Caco-2 (cell line): ENCODE data around the gene HNRNPD. TPM values are rescaled to one million over a fixed set of nuclear protein-coding genes. Genes with fewer than 3 reads are reported as not detected.

Experiments used
- BruUV-seq: library from RNA; stranded (reverse); fragments of 400-500 nt; replicated peaks from 2 replicates; lab custom pipeline; 2021; lab: Mats Ljungman, UMichigan
- CTCF ChIA-PET: fragments of 300-600 bp; sonication (Branson Sonifier 250); formaldehyde crosslinking; loops from one replicate; lab custom pipeline; 2022; ENCODE audit warnings: antibody characterized with exemption; lab: Charles Lee
- POLR2A ChIA-PET: fragments of 300-600 bp; sonication (Branson Sonifier 250); formaldehyde crosslinking; loops from one replicate; lab custom pipeline; 2022; ENCODE audit warnings: antibody characterized with exemption; lab: Charles Lee
- DNase-seq, 2 experiments: peaks; one replicate each; pipeline versions ENCODE4 v3.0.0 to v3.0.0-alpha.2; 2020 to 2022
- H3K27me3 ChIP-seq: replicated peaks from 2 replicates; pipeline ENCODE4 v1.6.0; 2011; ENCODE audit warnings: low read length; ENCODE audit not compliant: control insufficient read depth, insufficient read depth
- H3K36me3 ChIP-seq: 2 replicates; pipeline ENCODE4 v1.5.1; 2011; ENCODE audit warnings: low read length; ENCODE audit not compliant: control insufficient read depth, insufficient read depth
- H3K4me1 ChIP-seq: fragments of 250-450 bp; sonication (Bioruptor Pico); 2 replicates; pipeline ENCODE4 v1.5.1; 2020; ENCODE audit warnings: mild to moderate bottlenecking
- H3K4me3 ChIP-seq: 2 replicates; pipeline ENCODE4 v1.5.1; 2011; ENCODE audit warnings: low read depth, mild to moderate bottlenecking, control low read depth, low read length
- H3K9me3 ChIP-seq: fragments of 250-450 bp; sonication (Bioruptor Pico); 2 replicates; pipeline ENCODE4 v1.5.1; 2020; ENCODE audit warnings: mild to moderate bottlenecking, moderate library complexity
- H3K27ac Mint-ChIP-seq: one replicate; pipeline ENCODE4 v1.8.0; 2022; ENCODE audit warnings: mixed read lengths; ENCODE audit not compliant: unreplicated experiment
- H3K27me3 Mint-ChIP-seq: one replicate; pipeline ENCODE4 v1.8.0; 2022; ENCODE audit warnings: mixed read lengths; ENCODE audit not compliant: insufficient read depth, unreplicated experiment
- H3K36me3 Mint-ChIP-seq: one replicate; pipeline ENCODE4 v1.8.0; 2022; ENCODE audit warnings: mild to moderate bottlenecking, mixed read lengths; ENCODE audit not compliant: insufficient read depth, unreplicated experiment
- H3K4me1 Mint-ChIP-seq: one replicate; pipeline ENCODE4 v1.8.0; 2022; ENCODE audit warnings: low read depth, mixed read lengths; ENCODE audit not compliant: unreplicated experiment
- H3K4me3 Mint-ChIP-seq: one replicate; pipeline ENCODE4 v1.8.0; 2022; ENCODE audit warnings: mild to moderate bottlenecking, moderate library complexity, mixed read lengths; ENCODE audit not compliant: unreplicated experiment
- H3K9me3 Mint-ChIP-seq: one replicate; pipeline ENCODE4 v1.8.0; 2022; ENCODE audit warnings: mixed read lengths; ENCODE audit not compliant: unreplicated experiment
- CTCF ChIP-seq, 2 experiments: fragments of 200-600 bp in 1 of 2; IDR thresholded peaks; 1 replicate in 1 of 2; 2 replicates in 1 of 2; pipeline versions ENCODE4 v1.5.1 to v1.8.0; 2011 to 2022; ENCODE audit warnings: antibody characterized with exemption in 1 of 2, control low read depth in 1 of 2, inconsistent platforms in 1 of 2, low read depth in 1 of 2, low read length in 1 of 2, mild to moderate bottlenecking in 1 of 2, moderate library complexity in 1 of 2; ENCODE audit not compliant: insufficient read depth in 1 of 2, severe bottlenecking in 1 of 2, unreplicated experiment in 1 of 2
- intact Hi-C: fragments of 100-400 bp; cut with micrococcal nuclease; formaldehyde crosslinking; loops from one replicate; pipeline ENCODE4 v1.10.0; 2022; ENCODE audit not compliant: unreplicated experiment
- total RNA-seq: library from RNA; stranded (reverse); gene quantifications from 2 replicates; pipeline ENCODE4 v1.2.3, GENCODE V29; 2022

Gene HNRNPD
- total RNA-seq, 1 experiment from 2014 or later: 408 TPM

- H3K4me1 Mint-ChIP-seq: peaks cover 7% of the 10 kb centered on the region
- no peak overlapping the region for H3K4me3 ChIP-seq
- H3K9me3 Mint-ChIP-seq: no peaks in the 10 kb centered on the region
- TF ChIP-seq CTCF (IDR thresholded peaks at IDR 0.05; ENCODE audit: insufficient read depth in 1 of 2, low read depth in 1 of 2, low read length in 1 of 2, severe bottlenecking in 1 of 2, unreplicated experiment in 1 of 2): no peak
- no peaks in the 10 kb centered on the region for H3K4me1 ChIP-seq
- no peaks in the 10 kb centered on the region for H3K27me3 Mint-ChIP-seq
- no peak overlapping the region for H3K4me3 Mint-ChIP-seq
- peaks cover 85% of the 10 kb centered on the region for H3K36me3 Mint-ChIP-seq
- peaks cover 1% of the 10 kb centered on the region for H3K36me3 ChIP-seq
- H3K9me3 ChIP-seq: no peaks in the 10 kb centered on the region
- POLR2A ChIA-PET: no interaction called here
- H3K27ac Mint-ChIP-seq: no peak overlapping the region
- no peak for DNase-seq
- intact Hi-C loops: no loop called here
- no TSS peak for BruUV-seq
- H3K27me3 ChIP-seq: no peaks in the 10 kb centered on the region
- CTCF ChIA-PET: no interaction called here
These were observed 14.9 kb downstream of the HNRNPD start for GRCh38 chr4:82358847-82359246.

GRCh38 chr4:82357640-82358039 lies 16.2 kb downstream of the HNRNPD start:
- no peaks in the 10 kb centered on the region for H3K4me1 ChIP-seq
- H3K9me3 Mint-ChIP-seq: no peaks in the 10 kb centered on the region
- no TSS peak for BruUV-seq
- POLR2A ChIA-PET: no interaction called here
- H3K9me3 ChIP-seq: no peaks in the 10 kb centered on the region
- peaks cover 1% of the 10 kb centered on the region for H3K36me3 ChIP-seq
- H3K4me3 ChIP-seq: no peak overlapping the region
- no peaks in the 10 kb centered on the region for H3K27me3 Mint-ChIP-seq
- H3K36me3 Mint-ChIP-seq: peaks cover 86% of the 10 kb centered on the region
- H3K27me3 ChIP-seq: no peaks in the 10 kb centered on the region
- no peak overlapping the region for H3K27ac Mint-ChIP-seq
- H3K4me1 Mint-ChIP-seq: peaks cover 7% of the 10 kb centered on the region
- DNase-seq: no peak
- no peak overlapping the region for H3K4me3 Mint-ChIP-seq
- intact Hi-C loops: no loop called here
- CTCF ChIA-PET: no interaction called here
- TF ChIP-seq CTCF (IDR thresholded peaks at IDR 0.05; ENCODE audit: insufficient read depth in 1 of 2, low read depth in 1 of 2, low read length in 1 of 2, severe bottlenecking in 1 of 2, unreplicated experiment in 1 of 2): no peak

- no peaks in the 10 kb centered on the region for H3K4me1 ChIP-seq
- Mint-ChIP-seq H3K36me3 (peaks cover 97% of the 10 kb centered on the region), H3K4me1 (no peaks in the 10 kb centered on the region), H3K9me3 (no peaks in the 10 kb centered on the region), H3K27ac (no peak overlapping the region), H3K4me3 (no peak overlapping the region), H3K27me3 (no peaks in the 10 kb centered on the region)
- intact Hi-C loops: no loop called here
- no peaks in the 10 kb centered on the region; the same call in none of the 2 replicates for H3K36me3 ChIP-seq
- no peak for DNase-seq
- no peak for TF ChIP-seq CTCF (IDR thresholded peaks at IDR 0.05; ENCODE audit: insufficient read depth in 1 of 2, low read depth in 1 of 2, low read length in 1 of 2, severe bottlenecking in 1 of 2, unreplicated experiment in 1 of 2)
- BruUV-seq: no TSS peak
- CTCF ChIA-PET: no interaction called here
- no peaks in the 10 kb centered on the region for H3K27me3 ChIP-seq
- H3K4me3 ChIP-seq: no peak overlapping the region
- H3K9me3 ChIP-seq: no peaks in the 10 kb centered on the region
- POLR2A ChIA-PET: no interaction called here
These were observed 19.0 kb downstream of the HNRNPD start for GRCh38 chr4:82354788-82355187.
